GM18520 (cell line): Measurements from ENCODE around the gene CACNA1C.

Experiments used
- ATAC-seq: cut with Tn5 transposase; IDR thresholded peaks from one replicate; pipeline ENCODE4 v1.9.1; 2021; ENCODE audit not compliant: unreplicated experiment

CACNA1C gene

GRCh38 chr12:2290516-2291065 lies 237.8 kb downstream of the CACNA1C start:
- ATAC-seq = no peak

GRCh38 chr12:2291182-2291832 lies 238.5 kb downstream of the CACNA1C start:
- ATAC-seq = no peak

DNA sequence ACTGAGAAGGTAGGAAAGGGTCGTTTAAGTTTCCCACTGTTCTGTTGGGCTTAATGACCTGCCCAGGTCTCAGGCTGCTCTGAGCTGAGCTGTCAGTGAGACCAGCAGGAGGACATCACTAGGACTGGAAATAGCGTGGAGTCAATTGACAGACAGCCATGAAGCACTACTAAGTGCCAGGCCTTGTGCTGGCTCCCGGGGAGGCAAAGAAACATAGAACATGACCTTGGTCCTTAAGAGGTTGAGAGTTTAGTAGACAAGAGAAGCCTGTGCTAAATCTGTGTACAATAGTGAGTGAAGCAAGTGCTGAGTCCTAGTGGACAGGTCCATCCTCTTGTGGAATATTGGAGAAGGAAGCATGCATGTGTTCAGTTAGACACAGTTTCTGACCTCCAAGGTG lies 239.2 kb downstream of the CACNA1C start:
- no peak for ATAC-seq

DNA sequence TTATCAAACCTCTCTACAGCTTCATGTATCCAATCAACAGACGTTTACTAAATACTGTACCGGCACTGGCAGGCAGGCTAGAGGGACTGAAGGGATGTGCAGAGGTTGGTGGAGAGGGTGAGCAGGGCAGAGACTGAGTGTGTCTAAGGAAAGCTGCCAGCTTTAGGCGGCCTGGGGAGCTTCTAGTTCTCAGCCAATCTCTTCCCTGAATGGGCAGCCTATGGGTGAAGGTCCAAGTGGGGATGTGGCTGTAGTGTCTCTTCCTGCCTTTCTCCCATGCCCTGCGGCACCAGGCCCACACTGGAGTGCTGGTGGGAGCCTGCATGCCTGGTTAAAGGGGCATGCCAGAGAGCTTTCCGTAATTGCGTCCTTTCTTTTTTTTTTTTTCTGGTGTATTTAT lies 239.8 kb downstream of the CACNA1C start:
- ATAC-seq = no peak

GRCh38 chr12:2294651-2295475 lies 242.1 kb downstream of the CACNA1C start:
- ATAC-seq = no peak

GRCh38 chr12:2295941-2296461 lies 243.2 kb downstream of the CACNA1C start:
- ATAC-seq = no peak

DNA sequence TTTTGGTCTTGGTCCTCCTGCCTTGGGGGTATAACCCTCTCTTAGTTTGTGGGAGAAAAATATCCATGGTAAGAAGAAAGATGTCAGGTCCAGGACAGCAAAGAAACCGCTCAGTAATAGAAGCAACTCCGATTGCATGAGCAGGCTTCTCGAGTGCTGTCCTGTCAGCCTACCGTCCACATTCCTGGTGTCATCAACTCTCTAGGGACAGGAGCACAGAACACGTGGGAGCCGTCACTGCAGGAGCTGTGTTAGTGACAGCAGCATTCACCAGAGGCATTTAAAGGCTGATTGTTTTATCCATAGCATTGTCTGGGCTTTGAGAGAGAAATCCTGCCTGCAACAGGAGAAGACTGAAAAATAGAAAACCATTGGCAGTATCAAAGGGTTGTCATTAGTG lies 244.2 kb downstream of the CACNA1C start:
- ATAC-seq = no peak

DNA sequence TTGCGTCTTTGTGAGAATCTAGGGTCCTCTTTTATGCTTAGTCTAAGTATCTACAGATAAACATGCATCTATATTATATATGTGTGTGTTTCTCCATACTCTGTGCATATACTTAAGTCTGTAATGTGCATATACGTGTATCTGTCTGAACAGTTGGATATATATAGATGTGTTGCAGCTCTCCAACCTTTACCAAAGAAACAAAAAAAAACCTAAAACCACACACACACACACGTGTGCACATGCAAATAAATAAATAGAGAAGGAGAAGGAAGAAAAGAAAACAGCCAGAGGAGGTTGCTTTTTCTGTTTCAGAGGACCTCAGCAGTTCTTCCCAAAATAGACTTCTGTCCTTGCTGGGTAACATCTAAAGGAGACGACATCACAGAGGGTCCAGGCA lies 244.9 kb downstream of the CACNA1C start:
- ATAC-seq = no peak

DNA sequence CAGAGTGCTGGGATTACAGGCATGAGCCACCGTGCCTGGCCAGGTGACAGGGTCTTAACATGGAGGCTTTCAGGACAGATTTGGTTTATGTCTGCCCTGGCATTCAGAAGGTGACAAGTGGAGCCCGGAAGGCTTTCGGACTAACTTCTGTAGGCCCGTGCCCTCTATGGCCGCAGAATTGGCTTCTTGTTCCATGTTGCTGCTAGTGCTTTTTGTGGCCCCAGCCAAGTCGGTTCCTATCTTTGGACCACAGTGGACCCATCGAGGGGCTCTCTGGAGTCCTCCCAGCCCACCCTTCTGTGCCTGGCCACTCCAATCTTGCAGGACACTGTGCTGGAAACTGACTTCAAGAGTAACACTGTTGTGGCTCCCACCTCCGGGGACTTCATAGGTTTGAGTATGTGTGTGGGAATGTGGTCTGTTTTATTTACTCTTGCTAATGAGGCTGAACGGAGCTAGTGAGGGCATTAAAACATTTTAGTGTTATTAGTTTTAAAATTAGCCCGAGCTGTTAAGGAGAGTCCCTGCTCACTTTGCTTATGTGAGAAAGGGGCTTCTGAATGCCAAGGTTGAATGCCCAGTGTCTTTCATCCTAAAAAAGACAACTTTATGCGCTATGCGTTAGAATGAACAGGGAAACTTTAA lies 245.9 kb downstream of the CACNA1C start:
- ATAC-seq = no peak

DNA sequence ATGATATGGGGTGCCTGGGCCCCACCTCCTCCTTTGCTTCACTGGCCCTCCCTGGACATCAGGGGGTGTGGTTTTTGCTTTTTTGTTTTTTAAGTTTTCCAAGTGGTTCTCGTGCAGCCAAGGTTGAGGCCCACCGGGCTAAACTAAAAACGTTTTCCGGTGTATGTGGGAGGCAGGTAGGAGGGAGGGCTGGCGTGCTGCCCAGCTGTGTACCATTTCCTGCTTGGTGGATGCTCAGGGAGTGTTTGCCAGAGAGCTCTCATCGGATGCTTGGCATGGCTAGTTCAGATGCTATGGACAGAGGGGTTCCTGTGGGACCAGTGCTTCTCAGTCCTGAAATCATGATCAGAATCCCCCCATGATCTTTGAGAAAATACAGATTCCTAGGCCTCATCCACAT lies 246.4 kb downstream of the CACNA1C start:
- ATAC-seq = no peak

DNA sequence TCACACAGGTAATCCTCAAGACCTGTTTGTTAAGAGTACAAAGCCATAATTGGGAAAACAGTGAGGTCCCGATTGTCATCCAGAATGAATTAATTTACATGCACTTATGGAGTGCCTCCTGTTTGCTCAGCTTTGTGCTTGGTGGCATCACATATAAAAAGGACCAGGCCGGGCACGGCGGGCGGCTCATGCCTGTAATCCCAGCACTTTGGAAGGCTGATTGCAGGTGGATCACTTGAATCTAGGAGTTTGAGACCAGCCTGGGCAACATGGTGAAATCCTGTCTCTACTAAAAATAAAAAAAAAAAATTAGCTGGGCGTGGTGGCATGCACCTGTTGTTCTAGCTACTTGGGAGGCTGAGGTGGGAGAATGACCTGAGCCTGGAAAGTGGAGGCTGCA lies 247.4 kb downstream of the CACNA1C start:
- ATAC-seq = no peak

GRCh38 chr12:2300886-2301285 lies 248.1 kb downstream of the CACNA1C start:
- ATAC-seq = no peak

DNA sequence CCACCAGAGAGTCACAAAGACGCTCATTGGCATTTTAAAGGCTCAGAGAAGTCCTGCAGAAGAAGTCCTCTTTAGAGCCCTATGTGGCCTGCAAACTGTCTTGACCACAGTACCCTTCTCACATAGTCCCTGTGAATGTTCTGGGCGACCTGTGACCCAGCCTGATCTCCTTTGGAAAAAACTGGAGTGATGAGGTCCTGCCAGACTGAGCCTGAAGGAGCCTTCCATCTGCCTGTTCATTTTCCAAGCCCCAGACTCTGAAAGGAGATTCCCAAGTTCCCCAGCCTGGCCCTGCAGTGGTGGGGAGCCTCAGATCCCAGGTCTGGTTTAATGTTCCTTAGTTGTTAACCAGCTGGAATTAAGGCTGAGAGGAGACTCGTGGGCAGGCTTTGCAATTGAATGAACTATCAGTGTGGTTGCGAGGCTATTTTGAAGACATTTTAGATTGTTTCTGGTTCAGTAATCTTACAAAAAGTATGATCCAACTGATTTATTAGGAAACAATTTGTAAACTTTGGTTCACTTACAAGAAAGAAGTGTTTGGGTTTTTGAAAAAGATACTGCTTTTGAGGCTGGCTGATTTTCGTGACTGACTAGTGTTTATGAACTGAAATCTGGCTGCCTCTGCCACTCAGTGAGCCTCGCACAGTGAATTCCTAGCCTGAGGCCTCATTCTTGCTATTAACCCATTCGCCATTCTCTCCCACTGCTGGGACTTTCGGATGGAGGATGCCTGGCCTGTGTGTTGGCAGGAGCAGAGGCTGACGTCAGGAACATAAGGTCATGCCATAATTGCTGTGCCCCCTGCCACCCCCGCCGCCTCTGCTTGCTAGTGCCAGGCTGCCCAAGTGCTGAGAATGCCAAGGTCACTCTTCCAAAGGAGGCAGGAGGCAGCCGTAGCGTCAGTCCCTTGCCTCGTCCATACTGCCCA lies 249.0 kb downstream of the CACNA1C start:
- ATAC-seq = no peak

GRCh38 chr12:2302711-2303580 lies 250.2 kb downstream of the CACNA1C start:
- no peak for ATAC-seq

- ATAC-seq = no peak
Observed at GRCh38 chr12:2304223-2304622, 251.4 kb downstream of the CACNA1C start.

GRCh38 chr12:2306012-2306411 lies 253.2 kb downstream of the CACNA1C start:
- no peak for ATAC-seq

DNA sequence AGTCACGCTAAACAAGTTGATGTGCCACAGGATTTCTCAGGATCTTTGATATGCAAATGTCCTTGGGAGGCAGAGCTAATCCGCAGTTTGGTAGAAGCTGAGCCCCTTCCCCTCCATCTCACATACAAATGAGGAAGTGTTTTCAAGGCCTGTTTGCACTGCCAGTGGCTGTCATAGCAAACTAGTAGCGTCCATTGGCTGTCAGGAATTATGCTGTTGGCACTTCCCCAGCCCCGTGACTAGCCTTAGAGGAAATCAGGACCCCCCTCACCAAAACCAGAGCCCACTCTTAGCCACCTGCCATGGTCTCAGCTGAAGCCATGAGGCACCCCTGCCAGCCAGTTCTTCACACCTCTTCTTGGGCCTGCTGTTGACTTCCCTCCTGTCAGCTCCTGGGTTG lies 253.9 kb downstream of the CACNA1C start:
- no peak for ATAC-seq

DNA sequence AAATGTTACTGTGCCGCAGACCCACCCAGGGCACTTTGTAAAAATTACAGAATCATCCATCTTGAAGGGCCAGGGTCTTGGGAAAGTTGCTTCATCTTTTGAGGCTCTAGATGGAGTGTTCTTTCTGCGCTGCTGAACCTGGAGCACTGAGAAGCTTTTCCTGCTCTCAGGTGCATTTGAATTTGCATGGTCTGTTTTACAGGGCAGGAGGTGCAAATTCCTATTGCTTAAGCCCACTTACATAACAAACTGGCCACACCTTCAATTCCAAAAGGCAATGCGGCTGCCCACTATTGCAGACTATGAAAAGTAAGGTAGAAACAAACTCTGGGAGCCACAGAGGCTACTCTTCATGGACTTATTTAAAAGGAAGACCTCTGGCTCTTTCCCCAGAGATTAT lies 254.8 kb downstream of the CACNA1C start:
- ATAC-seq = no peak

GRCh38 chr12:2309647-2310046 lies 256.9 kb downstream of the CACNA1C start:
- no peak for ATAC-seq
